Spinal cord (tissue), 10 donors: Measurements from ENCODE around the gene CLCN2. TPM values are rescaled to one million over a fixed set of nuclear protein-coding genes. Genes with fewer than 3 reads are reported as not detected.
A peak's percentile ranks its signal among the peaks of the same experiment; 100 is the strongest.

ENCODE experiments used
- DNase-seq, 6 donors: peaks; one replicate each; pipeline versions ENCODE4 v3.0.0 to v3.0.0-alpha.2; 2013 to 2015; ENCODE audit warnings: low spot score in 6 of 6, low read depth in 4 of 6
- H3K27ac ChIP-seq: one replicate; pipeline ENCODE4 v1.5.1; 2013; ENCODE audit warnings: low read depth, low read length, control low read depth
- H3K27me3 ChIP-seq: one replicate; pipeline ENCODE4 v1.6.1; 2013; ENCODE audit warnings: low read length; ENCODE audit not compliant: control insufficient read depth, insufficient read depth
- H3K36me3 ChIP-seq: one replicate; pipeline ENCODE4 v1.6.1; 2013; ENCODE audit warnings: low read length; ENCODE audit not compliant: control insufficient read depth, insufficient read depth
- H3K4me1 ChIP-seq: one replicate; pipeline ENCODE4 v1.6.1; 2013; ENCODE audit warnings: low read length; ENCODE audit not compliant: control insufficient read depth, insufficient read depth
- H3K4me3 ChIP-seq: one replicate; pipeline ENCODE4 v1.5.1; 2013; ENCODE audit warnings: low read depth, low read length, control low read depth
- H3K9me3 ChIP-seq: one replicate; pipeline ENCODE4 v1.6.1; 2013; ENCODE audit warnings: low read length; ENCODE audit not compliant: control insufficient read depth, insufficient read depth
- whole genome bisulfite sequencing: methylation state at CpG from one replicate; pipeline ENCODE4 v1.1.5; 2013; ENCODE audit warnings: missing lambda C conversion rate; ENCODE audit not compliant: insufficient coverage; 5-methylcytosine and 5-hydroxymethylcytosine counted together
- polyA plus RNA-seq, 2 donors: library from polyadenylated mRNA; unstranded; fragments of 120-200 nt; gene quantifications; one replicate each; pipeline ENCODE4 v1.2.1, GENCODE V29; 2013; ENCODE audit not compliant: insufficient read length in 2 of 2
- total RNA-seq, 2 donors: library from RNA; depleted of rRNA in 1 of 2; stranded (reverse); fragments of 120-200 nt in 1 of 2; fragments of >200 nt in 1 of 2; gene quantifications; one replicate each; pipeline versions ENCODE4 v1.2.3 to v1.2.4, GENCODE V29; 2013 to 2014
- donor health status: healthy.

CLCN2 gene
- total and polyA plus RNA-seq, 4 donors = 13.1 to 41.3 (median 21.1) TPM

DNA sequence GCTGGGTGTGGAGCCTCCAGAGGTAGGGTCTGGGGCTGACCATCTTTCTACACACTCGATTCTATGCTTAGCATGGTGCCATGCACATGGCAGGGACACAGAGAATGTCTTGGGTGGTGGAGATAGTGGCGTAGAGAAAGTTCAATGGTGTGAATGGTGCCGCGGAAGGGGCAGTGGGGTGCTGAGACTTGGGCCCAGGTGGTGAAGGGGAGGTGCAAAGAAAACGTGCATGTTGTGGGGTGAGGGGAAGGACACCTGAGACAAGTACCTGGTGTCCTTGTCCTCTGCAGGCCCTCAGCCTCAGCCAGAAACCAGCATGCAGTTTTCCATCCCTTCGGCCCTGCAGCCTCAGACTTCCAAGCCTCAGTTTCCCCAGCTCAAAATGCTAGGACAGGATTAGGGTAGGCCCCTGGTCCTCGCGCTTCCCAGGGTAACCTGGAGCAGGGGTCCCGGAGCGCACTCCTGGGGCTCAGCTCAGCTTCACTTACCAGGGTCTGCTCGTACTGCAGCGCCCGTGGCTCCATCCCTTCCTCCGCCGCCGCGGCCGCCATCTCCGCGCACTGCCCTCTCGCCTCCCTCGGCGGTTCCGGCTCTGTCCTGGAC is 375 bp downstream of the CLCN2 start:
- peaks cover 43% of the 10 kb centered on the region for H3K36me3 ChIP-seq
- H3K9me3 ChIP-seq = no peaks in the 10 kb centered on the region
- H3K27me3 ChIP-seq = no peaks in the 10 kb centered on the region
- peaks cover 45% of the 10 kb centered on the region for H3K4me1 ChIP-seq
- H3K27ac ChIP-seq = peak overlapping the region; percentile 80
- 2% methylated on average over 24 of the region's 24 CpGs for WGBS
- no peak for DNase-seq
- H3K4me3 ChIP-seq = peak overlapping the region; percentile 83

DNA sequence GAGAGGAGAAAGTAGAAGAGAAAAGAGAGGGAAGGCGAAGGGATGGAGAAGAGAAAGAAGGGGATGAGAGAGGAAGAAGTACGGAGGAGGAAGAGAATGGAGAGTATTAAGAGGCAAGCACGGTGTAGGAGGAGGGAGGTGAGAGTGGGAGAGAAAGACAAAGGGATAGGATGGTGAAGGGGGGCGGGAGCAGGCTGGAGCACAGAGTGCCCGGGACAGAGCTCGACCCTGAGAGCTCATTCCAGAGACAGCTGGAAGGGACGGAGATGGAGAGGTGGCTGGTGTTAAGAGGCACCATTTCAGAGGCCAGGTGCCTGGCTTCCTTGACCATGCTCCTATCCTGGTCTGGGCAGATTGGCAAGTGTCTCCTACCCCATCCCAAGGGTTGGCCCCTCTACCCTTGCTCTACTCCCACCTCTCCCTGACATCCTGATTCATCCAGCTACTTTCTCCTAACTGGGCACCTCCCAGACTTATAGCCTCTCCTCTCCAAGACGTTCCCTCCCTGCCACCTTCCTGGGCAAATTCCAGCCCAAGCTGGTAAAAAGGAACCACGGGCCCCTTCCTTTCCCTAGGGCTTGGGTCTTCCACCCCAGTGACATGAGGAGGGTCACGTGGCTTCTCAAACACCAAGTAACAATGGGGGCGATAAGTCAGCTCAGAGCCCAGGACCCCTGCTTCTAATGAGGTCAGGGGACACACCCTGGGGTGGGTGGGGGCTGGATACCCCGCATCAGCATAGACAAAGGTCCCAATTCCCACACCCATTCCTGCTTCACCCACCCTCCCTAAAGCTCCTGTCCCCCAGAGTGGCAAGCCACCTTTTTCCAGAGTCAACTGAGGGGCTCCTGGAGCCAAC is 1.1 kb downstream of the CLCN2 start:
- H3K9me3 ChIP-seq = no peaks in the 10 kb centered on the region
- no peak for DNase-seq
- peak overlapping the region; percentile 83 for H3K4me3 ChIP-seq
- H3K36me3 ChIP-seq = peaks cover 48% of the 10 kb centered on the region
- no peaks in the 10 kb centered on the region for H3K27me3 ChIP-seq
- H3K4me1 ChIP-seq = peaks cover 45% of the 10 kb centered on the region
- H3K27ac ChIP-seq = no peak overlapping the region
- 16% methylated on average over 8 of the region's 12 CpGs for WGBS

DNA sequence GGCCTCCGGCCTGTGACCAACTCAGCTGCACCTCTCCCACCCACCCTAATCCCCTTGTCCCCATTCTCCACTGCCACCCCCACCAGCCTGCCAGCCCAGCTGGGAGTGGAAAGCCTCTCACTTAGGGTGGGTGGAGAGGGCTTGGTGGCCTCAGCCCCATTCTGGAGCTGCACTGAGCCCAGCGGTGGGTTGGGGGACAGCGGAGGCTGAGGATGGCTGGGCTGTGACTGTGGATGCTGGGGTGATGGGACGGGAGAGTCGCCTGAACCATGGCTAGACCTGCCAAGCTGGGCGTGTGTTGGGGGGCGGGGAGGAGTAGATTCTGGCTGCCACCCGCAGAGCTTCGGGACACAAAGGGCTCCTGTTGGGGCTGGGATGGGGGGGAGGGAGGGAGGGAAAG is 1.8 kb downstream of the CLCN2 start:
- 9% methylated on average over 8 of the region's 9 CpGs for WGBS
- DNase-seq = peak in 2 of 6 donors; percentile 41 to 51
- H3K4me1 ChIP-seq = peaks cover 46% of the 10 kb centered on the region
- H3K27ac ChIP-seq = no peak overlapping the region
- no peaks in the 10 kb centered on the region for H3K27me3 ChIP-seq
- peaks cover 52% of the 10 kb centered on the region for H3K36me3 ChIP-seq
- no peak overlapping the region for H3K4me3 ChIP-seq
- H3K9me3 ChIP-seq = no peaks in the 10 kb centered on the region

DNA sequence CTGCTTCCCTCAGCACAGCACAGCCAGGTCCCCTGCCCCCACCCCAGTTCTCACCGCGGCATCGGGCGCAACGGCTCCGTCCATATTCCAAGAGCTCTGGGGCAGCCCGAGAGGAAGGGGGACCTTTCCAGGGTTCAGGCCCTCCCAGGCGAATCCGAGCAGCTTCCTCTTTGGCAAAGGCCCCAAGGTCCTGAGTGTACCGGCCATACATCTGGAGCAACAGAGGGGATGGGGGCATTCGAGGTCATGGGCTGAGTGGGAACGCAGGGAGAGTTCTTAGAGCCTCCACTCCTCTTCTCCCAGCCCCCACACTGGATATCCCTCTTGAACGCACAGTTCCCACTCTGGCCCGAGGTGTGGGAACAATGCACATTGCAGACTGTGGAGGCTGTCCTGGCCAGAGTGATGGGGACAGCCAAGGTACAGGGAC is 2.5 kb downstream of the CLCN2 start:
- Histone ChIP-seq H3K4me1 (peaks cover 44% of the 10 kb centered on the region), H3K36me3 (peaks cover 57% of the 10 kb centered on the region), H3K4me3 (no peak overlapping the region), H3K27me3 (no peaks in the 10 kb centered on the region), H3K27ac (no peak overlapping the region), H3K9me3 (no peaks in the 10 kb centered on the region)
- WGBS = 63% methylated on average over 10 of the region's 14 CpGs
- no peak for DNase-seq

DNA sequence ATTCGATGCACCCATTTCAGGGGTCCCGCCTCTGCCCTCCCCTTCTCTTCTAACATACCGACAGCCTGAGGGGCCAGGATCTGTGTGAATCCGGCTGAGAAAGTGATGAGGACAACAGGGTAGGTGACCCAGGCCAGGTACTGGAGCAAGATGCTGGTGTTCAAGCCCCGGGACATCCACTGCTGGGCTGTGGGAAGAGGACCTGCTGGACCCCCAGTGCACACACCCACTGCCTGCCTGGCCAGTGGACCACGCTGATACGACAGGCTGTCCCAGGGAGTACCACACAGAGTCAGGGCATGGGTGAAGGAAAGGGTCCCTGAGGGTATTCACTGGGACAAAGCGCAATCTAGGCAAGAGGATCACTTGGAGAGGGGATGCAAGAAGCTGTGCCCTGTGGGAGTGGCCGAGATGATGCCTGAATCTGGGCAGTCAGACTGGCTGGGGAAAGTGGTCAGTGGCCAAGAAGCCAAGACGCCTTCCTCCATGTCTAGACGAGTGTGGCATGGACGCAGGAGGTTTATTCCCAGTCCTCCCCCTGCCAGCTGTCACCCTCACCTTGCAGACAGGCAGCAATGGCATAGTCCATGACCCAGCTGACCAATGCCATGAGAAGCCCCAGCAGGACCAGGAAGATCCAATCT is 3.2 kb downstream of the CLCN2 start:
- 98% methylated on average over 12 of the region's 12 CpGs for WGBS
- peaks cover 39% of the 10 kb centered on the region for H3K4me1 ChIP-seq
- no peaks in the 10 kb centered on the region for H3K9me3 ChIP-seq
- H3K4me3 ChIP-seq = no peak overlapping the region
- no peaks in the 10 kb centered on the region for H3K27me3 ChIP-seq
- DNase-seq = no peak
- peaks cover 61% of the 10 kb centered on the region for H3K36me3 ChIP-seq
- no peak overlapping the region for H3K27ac ChIP-seq

DNA sequence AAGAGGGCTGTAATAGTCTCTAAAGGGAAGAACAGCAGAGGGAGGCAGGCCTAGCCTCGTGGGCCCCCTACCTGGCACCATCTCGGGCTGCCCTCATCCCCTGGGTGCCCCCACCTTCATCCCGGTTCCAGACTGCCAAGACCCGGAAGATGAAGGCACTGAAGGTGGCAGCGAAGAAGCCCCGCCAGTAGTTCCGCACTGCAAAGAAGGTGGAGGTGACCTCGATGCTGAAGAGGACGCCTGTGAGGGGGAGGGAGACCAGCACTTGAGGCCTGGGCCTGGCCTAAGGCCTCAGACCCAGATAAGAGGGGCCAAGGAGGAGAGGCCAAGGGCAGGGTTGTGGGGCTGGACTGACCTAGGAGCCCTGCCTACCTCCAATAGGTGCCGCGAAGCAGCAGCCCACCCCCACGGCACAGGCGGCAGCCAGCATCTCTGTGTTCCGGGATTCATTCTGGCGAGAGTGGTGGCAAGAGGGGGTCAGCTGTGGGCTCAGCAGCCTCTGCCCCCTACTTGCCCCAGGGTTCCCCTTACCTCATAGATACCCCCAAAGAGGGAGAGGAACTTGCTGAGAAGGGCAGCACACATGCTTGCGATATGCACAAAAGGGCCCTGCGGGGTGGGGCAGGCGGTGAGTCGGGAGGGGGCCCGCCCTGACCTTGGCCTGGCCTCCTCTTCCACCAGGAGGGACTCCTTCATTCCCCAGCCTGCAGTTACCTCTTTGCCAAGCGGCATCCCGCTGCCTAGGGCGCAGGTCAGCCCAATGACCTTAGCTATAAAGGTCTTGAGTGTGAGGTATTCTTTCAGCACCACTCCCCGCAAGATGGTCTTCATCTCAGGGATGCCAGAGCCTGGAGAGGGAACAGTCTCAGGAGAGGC is 3.9 kb downstream of the CLCN2 start:
- Histone ChIP-seq H3K4me3 (no peak overlapping the region), H3K9me3 (no peaks in the 10 kb centered on the region), H3K36me3 (peaks cover 68% of the 10 kb centered on the region), H3K27ac (no peak overlapping the region), H3K27me3 (no peaks in the 10 kb centered on the region), H3K4me1 (peaks cover 41% of the 10 kb centered on the region)
- no peak for DNase-seq
- WGBS = 89% methylated on average over 16 of the region's 24 CpGs

DNA sequence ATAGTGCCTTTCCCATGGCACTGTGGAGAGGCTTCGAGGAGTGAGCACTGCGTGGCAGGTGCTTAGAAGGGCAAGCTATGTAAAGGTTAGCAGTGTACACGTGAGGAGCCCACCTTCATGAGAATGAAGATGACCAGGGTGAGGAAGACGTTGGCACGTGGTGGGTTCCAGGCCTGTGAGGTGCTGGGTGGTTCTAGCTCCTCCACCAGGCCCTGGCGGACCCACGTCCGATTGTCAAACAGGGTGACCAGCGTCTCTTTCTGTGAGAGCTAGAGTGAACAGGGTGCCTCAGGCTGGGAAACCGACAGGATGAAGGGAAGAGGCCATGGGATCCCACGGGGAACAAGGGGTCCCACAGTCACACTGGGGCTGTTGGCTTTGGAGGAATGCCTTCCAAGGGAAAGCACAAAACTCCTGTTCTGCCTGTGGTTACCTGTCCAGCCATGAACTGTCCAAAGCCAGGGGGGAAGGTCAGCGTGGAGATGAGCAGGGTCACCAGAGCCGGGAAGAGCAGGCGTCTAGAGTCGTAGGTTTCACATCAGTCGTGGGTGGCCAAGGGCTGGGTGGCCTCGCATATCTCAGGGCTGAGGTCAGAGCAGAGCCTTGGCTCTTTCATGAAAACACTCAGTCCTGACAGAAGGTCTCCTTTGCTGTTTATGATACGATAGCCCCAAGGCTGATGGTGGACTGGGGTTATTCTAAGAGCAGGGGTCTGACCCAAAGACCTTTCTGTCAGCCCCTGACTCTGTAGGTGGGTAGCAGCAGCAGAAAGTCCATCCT is 6.0 kb downstream of the CLCN2 start:
- no peaks in the 10 kb centered on the region for H3K9me3 ChIP-seq
- WGBS = 85% methylated on average over 17 of the region's 18 CpGs
- peaks cover 40% of the 10 kb centered on the region for H3K4me1 ChIP-seq
- H3K4me3 ChIP-seq = no peak overlapping the region
- H3K27ac ChIP-seq = no peak overlapping the region
- H3K36me3 ChIP-seq = peaks cover 84% of the 10 kb centered on the region
- H3K27me3 ChIP-seq = no peaks in the 10 kb centered on the region
- no peak for DNase-seq

DNA sequence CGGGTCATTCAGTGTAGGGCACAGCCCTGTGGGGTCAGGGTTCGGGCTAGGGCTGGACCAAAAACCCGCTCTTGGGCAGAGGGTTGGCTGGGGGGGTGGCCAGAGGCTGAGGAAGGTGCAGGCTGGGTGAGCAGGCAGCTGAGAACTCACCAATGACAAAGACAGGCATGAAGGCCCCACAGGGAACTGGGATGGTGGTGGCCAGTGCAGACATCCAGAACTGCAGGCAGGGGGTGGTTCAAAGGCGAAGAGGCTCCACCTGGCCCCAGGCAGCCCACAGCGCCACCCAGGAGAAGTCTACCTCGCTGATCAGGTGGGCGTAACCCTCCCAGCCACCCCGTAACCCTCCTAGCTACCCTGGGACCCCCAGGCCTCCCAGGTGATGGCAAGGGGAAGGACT is 6.7 kb downstream of the CLCN2 start:
- Histone ChIP-seq H3K36me3 (peaks cover 84% of the 10 kb centered on the region), H3K9me3 (no peaks in the 10 kb centered on the region), H3K4me1 (peaks cover 34% of the 10 kb centered on the region), H3K27ac (no peak overlapping the region), H3K27me3 (no peaks in the 10 kb centered on the region), H3K4me3 (no peak overlapping the region)
- no peak for DNase-seq
- WGBS = 73% methylated on average over 4 of the region's 8 CpGs
